SK-N-SH (cell line): ENCODE measurements around the gene DSCAML1. TPM values are rescaled to one million over a fixed set of nuclear protein-coding genes. Genes with fewer than 3 reads are reported as not detected.

Experiments used
- CTCF ChIA-PET: fragments of 300-600, 350-600 bp; formaldehyde crosslinking; extraction: SDS; loops from one replicate; lab custom pipeline; 2021; lab: Yijun Ruan, JAX
- POLR2A ChIA-PET: fragments of 350-600 bp; sonication (Branson Sonifier 250); formaldehyde crosslinking; extraction: SDS; loops from one replicate; lab custom pipeline; 2020; ENCODE audit warnings: antibody characterized with exemption, inconsistent platforms; lab: Yijun Ruan, JAX
- DNase-seq: peaks from one replicate; pipeline ENCODE4 v3.0.0; 2012
- H2AFZ ChIP-seq: fragments of 200-600 bp; sonication (generic); 2 replicates; pipeline ENCODE4 v1.8.1; 2016; ENCODE audit warnings: antibody characterized with exemption, mild to moderate bottlenecking, low read depth
- H3F3A ChIP-seq: fragments of 200-600 bp; sonication (generic); replicated peaks from 2 replicates; pipeline ENCODE3; 2016; ENCODE audit warnings: antibody characterized with exemption, mild to moderate bottlenecking; ENCODE audit not compliant: insufficient read depth
- H3K27ac ChIP-seq, 2 experiments: fragments of 200-500 bp in 1 of 2; fragments of 200-600 bp in 1 of 2; sonication (Bioruptor generic) in 1 of 2; sonication (generic), shearing (Covaris generic) in 1 of 2; 2 replicates each; pipeline versions ENCODE4 v1.5.1 to v1.6.1; 2014 to 2016; ENCODE audit warnings: low read depth in 2 of 2, inconsistent platforms in 1 of 2, low read length in 1 of 2, mild to moderate bottlenecking in 1 of 2, mixed read lengths in 1 of 2
- H3K27me3 ChIP-seq: fragments of 200-600 bp; sonication (generic), shearing (Covaris generic); 2 replicates; pipeline ENCODE4 v1.6.1; 2016; ENCODE audit warnings: mixed run types; ENCODE audit not compliant: insufficient read depth
- H3K36me3 ChIP-seq, 2 experiments: fragments of 200-500 bp in 1 of 2; fragments of 200-600 bp in 1 of 2; sonication (Bioruptor generic) in 1 of 2; sonication (generic) in 1 of 2; replicated peaks in 1 of 2; 2 replicates each; pipeline versions ENCODE3 to v1.5.1; 2014 to 2016; ENCODE audit warnings: low read length in 1 of 2, mild to moderate bottlenecking in 1 of 2; ENCODE audit not compliant: insufficient read depth in 2 of 2, control insufficient read depth in 1 of 2
- H3K4me1 ChIP-seq, 2 experiments: fragments of 200-500 bp in 1 of 2; fragments of 200-600 bp in 1 of 2; sonication (Bioruptor generic) in 1 of 2; sonication (generic), shearing (Covaris generic) in 1 of 2; 2 replicates each; pipeline versions ENCODE4 v1.5.1 to v1.6.1; 2014 to 2016; ENCODE audit warnings: low read depth in 1 of 2, low read length in 1 of 2, mixed run types in 1 of 2; ENCODE audit not compliant: insufficient read depth in 2 of 2, control insufficient read depth in 1 of 2
- H3K4me2 ChIP-seq: fragments of 200-600 bp; sonication (generic), shearing (Covaris generic); 2 replicates; pipeline ENCODE4 v1.6.1; 2017; ENCODE audit warnings: mixed run types
- H3K4me3 ChIP-seq, 2 experiments: fragments of 200-500 bp in 1 of 2; fragments of 200-600 bp in 1 of 2; sonication (Bioruptor generic) in 1 of 2; sonication (generic), shearing (Covaris generic) in 1 of 2; 2 replicates each; pipeline versions ENCODE4 v1.5.1 to v1.8.1; 2014 to 2016; ENCODE audit warnings: low read depth in 2 of 2, inconsistent platforms in 1 of 2, low read length in 1 of 2, mild to moderate bottlenecking in 1 of 2, mixed read lengths in 1 of 2, moderate library complexity in 1 of 2
- H3K79me2 ChIP-seq: fragments of 200-600 bp; sonication (generic); 2 replicates; pipeline ENCODE4 v1.8.1; 2017; ENCODE audit warnings: mild to moderate bottlenecking; ENCODE audit not compliant: insufficient read depth
- H3K9ac ChIP-seq: fragments of 200-600 bp; sonication (generic); 2 replicates; pipeline ENCODE4 v1.6.1; 2017; ENCODE audit warnings: mixed run types
- H3K9me2 ChIP-seq: fragments of 200-600 bp; sonication (generic); 2 replicates; pipeline ENCODE4 v1.6.1; 2017; ENCODE audit warnings: mixed run types
- H3K9me3 ChIP-seq: fragments of 200-600 bp; sonication (generic); 2 replicates; pipeline ENCODE4 v1.6.1; 2017; ENCODE audit warnings: mixed run types, mild to moderate bottlenecking, moderate library complexity
- H4K20me1 ChIP-seq: fragments of 200-600 bp; sonication (generic); 2 replicates; pipeline ENCODE4 v1.6.1; 2017; ENCODE audit warnings: mild to moderate bottlenecking, mixed run types; ENCODE audit not compliant: insufficient read depth
- CHD2 ChIP-seq: fragments of 150-350 bp; IDR thresholded peaks from 2 replicates; pipeline ENCODE4 v1.6.1; 2018; ENCODE audit warnings: low read length; ENCODE audit not compliant: partially characterized antibody
- CTCF ChIP-seq: fragments of 200-600 bp; sonication (generic); IDR thresholded peaks from 2 replicates; pipeline ENCODE4 v1.6.1; 2017; ENCODE audit warnings: antibody characterized with exemption, mild to moderate bottlenecking, moderate library complexity
- ELF1 ChIP-seq: IDR thresholded peaks from 2 replicates; pipeline ENCODE4 v1.4.0; 2012
- EZH2phosphoT487 ChIP-seq: fragments of 200-600 bp; sonication (generic); IDR thresholded peaks from 2 replicates; pipeline ENCODE4 v1.6.1; 2017; ENCODE audit warnings: low read depth, mixed run types, mild to moderate bottlenecking, antibody characterized with exemption, moderate library complexity, borderline replicate concordance
- FOSL2 ChIP-seq: IDR thresholded peaks from 2 replicates; pipeline ENCODE4 v1.4.0; 2012; ENCODE audit warnings: low read depth, mild to moderate bottlenecking, moderate library complexity, borderline replicate concordance
- FOXJ3 ChIP-seq: sonication (generic); formaldehyde crosslinking; IDR thresholded peaks from 2 replicates; pipeline ENCODE4 v1.5.1; 2020; ENCODE audit warnings: mild to moderate bottlenecking, missing genetic modification reagents
- GATA2 ChIP-seq: sonication (generic); formaldehyde crosslinking; IDR thresholded peaks from 2 replicates; pipeline ENCODE4 v1.5.0; 2020; ENCODE audit warnings: mild to moderate bottlenecking, missing genetic modification reagents
- IRF3 ChIP-seq: fragments of 150-350 bp; IDR thresholded peaks from 2 replicates; pipeline ENCODE4 v1.6.1; 2016; ENCODE audit warnings: mild to moderate bottlenecking, low read depth, low read length
- MXI1 ChIP-seq: IDR thresholded peaks from 2 replicates; pipeline ENCODE4 v1.6.1; 2012; ENCODE audit warnings: mild to moderate bottlenecking, low read depth, low read length, improper control_type of control experiment
- PBX3 ChIP-seq: IDR thresholded peaks from 2 replicates; pipeline ENCODE4; 2012
- RFX5 ChIP-seq: IDR thresholded peaks from 2 replicates; pipeline ENCODE4 v1.6.1; 2012; ENCODE audit warnings: mild to moderate bottlenecking, improper control_type of control experiment, low read length
- RXRA ChIP-seq: IDR thresholded peaks from 2 replicates; pipeline ENCODE4 v1.4.0; 2012; ENCODE audit warnings: low read depth, mild to moderate bottlenecking, borderline replicate concordance
- SIN3A ChIP-seq: IDR thresholded peaks from 2 replicates; pipeline ENCODE4 v1.6.1; 2012; ENCODE audit warnings: low read depth, mild to moderate bottlenecking, low read length, moderate library complexity, borderline replicate concordance
- SMC3 ChIP-seq: IDR thresholded peaks from 2 replicates; pipeline ENCODE4 v1.6.1; 2012; ENCODE audit warnings: low read depth, low read length, improper control_type of control experiment
- TAF1 ChIP-seq: IDR thresholded peaks from 2 replicates; pipeline ENCODE4 v1.6.1; 2012; ENCODE audit warnings: low read depth, mild to moderate bottlenecking, low read length, moderate library complexity, borderline replicate concordance
- TCF12 ChIP-seq: IDR thresholded peaks from 2 replicates; pipeline ENCODE4 v1.4.0; 2012
- USF1 ChIP-seq: IDR thresholded peaks from 2 replicates; pipeline ENCODE4 v1.4.0; 2012; ENCODE audit warnings: low read depth, borderline replicate concordance
- YY1 ChIP-seq: IDR thresholded peaks from 2 replicates; pipeline ENCODE4 v1.4.0; 2012; ENCODE audit warnings: low read depth, mild to moderate bottlenecking
- ZBTB33 ChIP-seq: IDR thresholded peaks from 2 replicates; pipeline ENCODE4 v1.4.0; 2012; ENCODE audit warnings: low read depth, borderline replicate concordance
- WGBS: methylation state at CpG from one replicate; pipeline ENCODE4 v1.1.6; 2017; ENCODE audit warnings: low lambda C conversion rate; 5-methylcytosine and 5-hydroxymethylcytosine counted together
- polyA plus RNA-seq, 3 experiments: library from polyadenylated mRNA; depleted of rRNA; stranded (reverse); fragments of >200 nt; gene quantifications; 2 replicates each; pipeline ENCODE4 v1.2.3, GENCODE V29; 2012

The DSCAML1 gene
- polyA plus RNA-seq, 1 of the 3 experiments (the other 2 are of a cell fraction), result not detected

- Histone ChIP-seq H3K79me2 (no peaks in the 10 kb centered on the region), H3K36me3 (no peaks in the 10 kb centered on the region), H3K4me1 (peaks cover 0 to 3% of the 10 kb centered on the region in 2 experiments; a peak in 1 of 4 replicates), H3K9me3 (no peaks in the 10 kb centered on the region), H3K27ac (no peak overlapping the region), H3K4me2 (no peak overlapping the region), H2AFZ (no peak overlapping the region), H3K9me2 (no peaks in the 10 kb centered on the region), H3F3A (no peaks in the 10 kb centered on the region), H4K20me1 (no peaks in the 10 kb centered on the region), H3K27me3 (no peaks in the 10 kb centered on the region; the same call in 1 of the 2 replicates), H3K4me3 (no peak overlapping the region), H3K9ac (no peak overlapping the region)
- ChIA-PET POLR2A (no interaction called here), CTCF (interaction anchor here (1.3 kb wide), 1 partner anchor 24 kb away, joined by 3 read pairs; no protein-coding TSS in a partner anchor)
- 68% methylated on average over 8 of the region's 9 CpGs for WGBS
- DNase-seq, result no peak
- no peak for TF ChIP-seq USF1
- TF ChIP-seq ELF1, result no peak
- TF ChIP-seq IRF3, result no peak
- no peak for TF ChIP-seq TAF1
- no peak for TF ChIP-seq RFX5
- TF ChIP-seq YY1, result no peak
- no peak for TF ChIP-seq GATA2 (CRISPR knock-in tag)
- no peak for TF ChIP-seq RXRA
- TF ChIP-seq CHD2, result no peak
- no peak for TF ChIP-seq TCF12
- TF ChIP-seq FOXJ3 (CRISPR knock-in tag), result no peak
- no peak for TF ChIP-seq SIN3A
- TF ChIP-seq PBX3, result no peak
- TF ChIP-seq EZH2phosphoT487, result no peak
- TF ChIP-seq ZBTB33, result no peak
- TF ChIP-seq CTCF, result no peak
- no peak for TF ChIP-seq FOSL2
- TF ChIP-seq SMC3, result no peak
- TF ChIP-seq MXI1, result no peak
These were observed 95.2 kb downstream of the DSCAML1 start for GRCh38 chr11:117701781-117702180.
